NT2/D1 (cell line): Measurements from ENCODE around the gene KRT73.

ENCODE experiments used
- YY1 ChIP-seq: IDR thresholded peaks from 2 replicates; pipeline ENCODE4 v1.6.1; 2011; ENCODE audit not compliant: insufficient read length, insufficient read depth
- ZNF274 ChIP-seq: IDR thresholded peaks from 2 replicates; pipeline ENCODE4 v1.6.1; 2011; ENCODE audit warnings: mild to moderate bottlenecking, low read depth, low read length

- no peak for TF ChIP-seq YY1
- no peak for TF ChIP-seq ZNF274
Measured at GRCh38 chr12:52612431-52613383, 5.7 kb downstream of the KRT73 start.
